A673 (cell line): ENCODE data around the gene ZCCHC24. TPM values are rescaled to one million over a fixed set of nuclear protein-coding genes. Genes with fewer than 3 reads are reported as not detected.

Source experiments
- BruUV-seq: library from RNA; stranded (reverse); fragments of 400-500 nt; replicated peaks from 2 replicates; lab custom pipeline; 2021; lab: Mats Ljungman, UMichigan
- CTCF ChIA-PET: fragments of 300-600 bp; sonication (Branson Sonifier 250); formaldehyde crosslinking; loops from one replicate; lab custom pipeline; 2022; ENCODE audit warnings: antibody characterized with exemption; lab: Charles Lee
- POLR2A ChIA-PET: fragments of 300-600 bp; sonication (Branson Sonifier 250); formaldehyde crosslinking; loops from one replicate; lab custom pipeline; 2022; ENCODE audit warnings: antibody characterized with exemption; ENCODE audit not compliant: low non-redundant PET; lab: Charles Lee
- DNase-seq: peaks from one replicate; pipeline ENCODE4 v3.0.0-alpha.2; 2015; ENCODE audit warnings: low spot score
- H3K27ac ChIP-seq: fragments of 200-600 bp; sonication (generic); 2 replicates; pipeline ENCODE4 v1.5.1; 2016; ENCODE audit warnings: mixed run types, low read depth, mild to moderate bottlenecking, mixed read lengths, antibody characterized with exemption, low read length; ENCODE audit not compliant: poor library complexity, severe bottlenecking
- H3K27me3 ChIP-seq: fragments of 200-600 bp; sonication (generic); replicated peaks from 2 replicates; pipeline ENCODE4 v1.6.1; 2017; ENCODE audit warnings: mixed run types, low read depth, mild to moderate bottlenecking, mixed read lengths, antibody characterized with exemption, low read length; ENCODE audit not compliant: insufficient read depth, poor library complexity
- H3K36me3 ChIP-seq: fragments of 200-600 bp; sonication (generic); 2 replicates; pipeline ENCODE4 v1.6.1; 2016; ENCODE audit warnings: mixed run types, mild to moderate bottlenecking, mixed read lengths, antibody characterized with exemption, low read length; ENCODE audit not compliant: insufficient read depth, poor library complexity, severe bottlenecking
- H3K4me1 ChIP-seq: fragments of 200-600 bp; sonication (generic); 2 replicates; pipeline ENCODE4 v1.6.1; 2017; ENCODE audit warnings: mixed run types, mild to moderate bottlenecking, mixed read lengths, antibody characterized with exemption, low read length; ENCODE audit not compliant: insufficient read depth, poor library complexity, severe bottlenecking
- H3K4me3 ChIP-seq: fragments of 200-600 bp; sonication (generic); 2 replicates; pipeline ENCODE4 v1.5.1; 2016; ENCODE audit warnings: low read depth, mixed run types, mild to moderate bottlenecking, mixed read lengths, low read length; ENCODE audit not compliant: poor library complexity, severe bottlenecking
- H3K9me3 ChIP-seq: fragments of 200-600 bp; sonication (generic); 2 replicates; pipeline ENCODE4 v1.6.1; 2016; ENCODE audit warnings: mixed run types, low read depth, mild to moderate bottlenecking, mixed read lengths, antibody characterized with exemption, low read length; ENCODE audit not compliant: poor library complexity, severe bottlenecking
- CTCF ChIP-seq: fragments of 300-800, 200-600 bp; sonication (generic); conservative IDR thresholded peaks from 2 replicates; pipeline ENCODE4 v1.5.1; 2017; ENCODE audit warnings: low read depth, mild to moderate bottlenecking, antibody characterized with exemption, low read length, moderate library complexity, mixed read lengths
- EZH2 ChIP-seq: fragments of 200-600 bp; sonication (generic); IDR thresholded peaks from 2 replicates; pipeline ENCODE4 v1.6.1; 2017; ENCODE audit warnings: borderline replicate concordance, low read depth, mild to moderate bottlenecking, mixed read lengths, antibody characterized with exemption, low read length; ENCODE audit not compliant: poor library complexity, severe bottlenecking
- intact Hi-C: fragments of 100-400 bp; cut with micrococcal nuclease; formaldehyde crosslinking; loops from one replicate; pipeline ENCODE4 v1.10.0; 2022; ENCODE audit not compliant: unreplicated experiment
- total RNA-seq: library from RNA; stranded (reverse); gene quantifications from 2 replicates; pipeline ENCODE4 v1.2.3, GENCODE V29; 2021

Gene ZCCHC24
- total RNA-seq, 1 experiment from 2014 or later, result 9.8 TPM

DNA sequence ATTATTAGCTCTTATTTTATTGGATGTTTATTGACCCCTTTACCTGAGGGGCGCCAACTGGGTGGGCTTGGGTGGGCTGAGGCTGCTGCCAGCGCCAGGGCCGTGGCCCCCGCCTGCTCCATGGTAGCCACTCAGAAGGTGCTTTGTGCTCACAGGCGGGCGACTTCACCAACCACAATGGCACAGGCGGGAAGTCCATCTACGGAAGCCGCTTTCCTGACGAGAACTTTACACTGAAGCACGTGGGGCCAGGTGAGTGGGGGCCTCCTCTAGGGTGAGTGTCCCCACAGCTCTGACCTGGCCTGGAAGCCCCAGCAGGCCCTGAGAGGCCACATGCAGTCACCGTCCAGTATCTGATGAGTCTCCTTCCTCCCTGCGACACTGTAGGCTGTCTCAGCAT is 94.1 kb downstream of the ZCCHC24 start:
- Histone ChIP-seq H3K9me3 (no peaks in the 10 kb centered on the region), H3K4me3 (no peak overlapping the region), H3K4me1 (peaks cover 10% of the 10 kb centered on the region), H3K36me3 (peaks cover 73% of the 10 kb centered on the region), H3K27ac (no peak overlapping the region), H3K27me3 (no peaks in the 10 kb centered on the region)
- POLR2A ChIA-PET, result no interaction called here
- TF ChIP-seq EZH2 (no peak), CTCF (no peak)
- CTCF ChIA-PET, result interaction anchor here (0.6 to 0.7 kb wide), 2 partner anchors 20 to 73 kb away, joined by 4 to 7 read pairs; no protein-coding TSS in a partner anchor
- no peak for DNase-seq
- no TSS peak for BruUV-seq
- intact Hi-C loops, result no loop called here

DNA sequence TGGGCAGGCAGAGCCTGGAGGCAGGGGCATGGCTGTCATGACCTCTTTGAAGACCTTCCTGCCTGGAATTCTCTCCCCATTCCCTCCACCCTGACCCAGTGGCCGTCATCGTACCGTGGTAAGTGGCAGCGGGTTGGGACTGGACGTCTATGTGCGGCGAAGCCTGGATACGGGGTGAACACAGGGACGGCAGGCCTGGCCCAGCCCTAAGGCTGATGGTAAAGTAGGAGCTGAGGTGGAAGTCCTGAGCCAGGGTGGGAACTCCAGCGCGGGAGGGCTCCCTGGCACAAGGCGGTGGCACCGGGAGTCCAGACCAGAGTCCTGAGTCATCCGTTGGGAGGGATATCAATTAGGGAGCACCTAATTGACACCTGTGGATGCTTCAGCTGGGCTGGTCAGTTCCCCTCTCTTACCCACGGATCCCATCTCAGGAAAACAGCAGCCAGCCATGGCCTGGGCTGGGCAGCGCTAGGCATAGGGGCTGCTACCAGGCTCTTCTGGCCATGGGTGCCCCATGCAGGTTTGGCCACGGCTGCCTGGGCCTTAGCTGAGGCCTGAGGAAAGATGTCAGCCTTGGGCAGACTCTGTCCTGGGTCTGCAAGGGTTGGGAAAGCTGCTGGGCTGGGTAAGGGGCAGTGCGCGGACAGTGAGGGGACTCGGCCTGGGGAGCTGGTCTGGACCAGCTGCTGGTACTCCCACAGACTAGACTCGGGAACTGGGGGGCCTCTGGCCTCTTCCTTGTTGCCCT is 94.8 kb downstream of the ZCCHC24 start:
- no peaks in the 10 kb centered on the region for H3K27me3 ChIP-seq
- ChIA-PET POLR2A (no interaction called here), CTCF (interaction anchor here (0.6 to 0.7 kb wide), 2 partner anchors 19 to 73 kb away, joined by 4 to 7 read pairs; no protein-coding TSS in a partner anchor)
- no peak for DNase-seq
- no TSS peak for BruUV-seq
- H3K4me1 ChIP-seq, result peaks cover 10% of the 10 kb centered on the region
- TF ChIP-seq CTCF (no peak), EZH2 (no peak)
- intact Hi-C loops, result no loop called here
- H3K36me3 ChIP-seq, result peaks cover 67% of the 10 kb centered on the region
- no peaks in the 10 kb centered on the region for H3K9me3 ChIP-seq
- H3K27ac ChIP-seq, result no peak overlapping the region
- H3K4me3 ChIP-seq, result no peak overlapping the region

GRCh38 chr10:79349766-79350406 is 95.5 kb downstream of the ZCCHC24 start:
- TF ChIP-seq EZH2 (no peak), CTCF (no peak)
- Histone ChIP-seq H3K27me3 (no peaks in the 10 kb centered on the region), H3K36me3 (peaks cover 60% of the 10 kb centered on the region), H3K9me3 (no peaks in the 10 kb centered on the region), H3K27ac (no peak overlapping the region), H3K4me1 (peaks cover 10% of the 10 kb centered on the region), H3K4me3 (no peak overlapping the region)
- intact Hi-C loops, result no loop called here
- CTCF ChIA-PET, result no interaction called here
- no TSS peak for BruUV-seq
- POLR2A ChIA-PET, result no interaction called here
- no peak for DNase-seq
